WTC11 (cell line): ENCODE measurements around the gene SAMD10.

ENCODE experiments used
- CREB1 ChIP-seq: sonication (generic); formaldehyde crosslinking; IDR thresholded peaks from 2 replicates; pipeline ENCODE4 v1.8.0; 2023; ENCODE audit warnings: mild to moderate bottlenecking, missing genetic modification reagents
- CREM ChIP-seq: sonication (generic); formaldehyde crosslinking; IDR thresholded peaks from 2 replicates; pipeline ENCODE4 v1.8.1; 2022; ENCODE audit warnings: mild to moderate bottlenecking, missing genetic modification reagents, moderate library complexity
- CTCF ChIP-seq: fragments of 200-600 bp; IDR thresholded peaks from 2 replicates; pipeline ENCODE4 v1.8.0; 2022; ENCODE audit warnings: antibody characterized with exemption
- ETV6 ChIP-seq: sonication (generic); formaldehyde crosslinking; IDR thresholded peaks from 2 replicates; pipeline ENCODE4 v1.8.1; 2022; ENCODE audit warnings: mild to moderate bottlenecking, missing genetic modification reagents
- IRF2 ChIP-seq: sonication (generic); formaldehyde crosslinking; IDR thresholded peaks from 2 replicates; pipeline ENCODE4 v1.8.0; 2022; ENCODE audit warnings: low read depth, missing genetic modification reagents, borderline replicate concordance
- JUN ChIP-seq: sonication (generic); formaldehyde crosslinking; IDR thresholded peaks from 2 replicates; pipeline ENCODE4 v1.8.0; 2023; ENCODE audit warnings: mild to moderate bottlenecking, missing genetic modification reagents
- KAT7 ChIP-seq: sonication (generic); formaldehyde crosslinking; IDR thresholded peaks from 2 replicates; pipeline ENCODE4 v1.8.1; 2023; ENCODE audit warnings: missing genetic modification reagents, mild to moderate bottlenecking, borderline replicate concordance
- ZNF423 ChIP-seq: fragments of 250-450 bp; sonication (Bioruptor Pico); IDR thresholded peaks from 2 replicates; pipeline ENCODE4 v2.1.2; 2022; ENCODE audit warnings: mild to moderate bottlenecking, moderate library complexity

- TF ChIP-seq CTCF (no peak), ZNF423 (CRISPR knock-in tag) (no peak), CREM (CRISPR knock-in tag) (no peak), CREB1 (no peak), ETV6 (CRISPR knock-in tag) (no peak), IRF2 (no peak), KAT7 (CRISPR knock-in tag) (no peak), JUN (CRISPR knock-in tag) (no peak)
These were observed 45.8 kb upstream of the SAMD10 start for GRCh38 chr20:64025101-64025825.
